ENCODE results near the gene KCNMA1. TPM values are rescaled to one million over a fixed set of nuclear protein-coding genes. Genes with fewer than 3 reads are reported as not detected.

Gene KCNMA1
- total RNA-seq, 1 experiment from 2014 or later, result 0.49 TPM

DNA sequence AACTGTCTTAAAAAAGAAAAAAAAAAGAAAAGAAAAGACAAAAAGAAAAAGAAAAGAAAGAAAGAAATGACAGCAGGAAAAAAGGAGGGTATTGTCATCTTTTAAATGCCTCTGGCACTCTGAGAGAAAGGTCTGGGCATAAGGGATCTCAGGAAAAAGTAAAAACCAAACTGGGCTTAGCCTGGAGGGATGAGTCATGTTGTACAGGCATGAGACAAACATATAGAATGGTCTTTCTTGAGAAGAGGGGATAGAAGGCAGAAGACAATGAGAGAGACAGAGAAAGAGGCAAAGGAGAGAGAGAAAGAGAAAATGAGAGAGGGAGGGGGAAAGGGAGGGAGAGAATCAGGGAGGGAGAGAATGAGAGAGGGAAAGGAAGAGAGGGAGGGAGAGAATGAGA, 32.3 kb upstream of the KCNMA1 start:
- no peaks in the 10 kb centered on the region for H3K79me2 ChIP-seq (ENCODE audit: insufficient read depth, low read length)
- H4K20me1 ChIP-seq (ENCODE audit: insufficient read depth), result no peaks in the 10 kb centered on the region
- no peaks in the 10 kb centered on the region for H3K9me2 ChIP-seq (ENCODE audit: insufficient read depth)
- no peaks in the 10 kb centered on the region for H3K9me3 ChIP-seq (ENCODE audit: control insufficient read depth in 1 of 2, insufficient read depth in 1 of 2, low read depth in 1 of 2, low read length in 2 of 2)
- ATAC-seq (no peak), DNase-seq (ENCODE audit: low read depth, low spot score) (no peak)
- no TSS peak for BruUV-seq (replicated peaks)
- ChIA-PET CTCF (no interaction called here), RAD21 (ENCODE audit: low non-redundant PET in 1 of 2, low total read pairs in 2 of 2, uncharacterized antibody in 2 of 2, unreplicated experiment in 2 of 2) (no interaction called here), POLR2A (no interaction called here)
- intact Hi-C loops (cut with micrococcal nuclease), result no loop called here
- H3K36me3 ChIP-seq (ENCODE audit: control insufficient read depth in 1 of 2, insufficient read depth in 2 of 2, low read length in 2 of 2), result no peaks in the 10 kb centered on the region
- no peaks in the 10 kb centered on the region; a peak in 1 of 4 replicates for H3K4me1 ChIP-seq (ENCODE audit: control insufficient read depth in 1 of 2, insufficient read depth in 2 of 2, low read length in 2 of 2)
- TF ChIP-seq, protein P1, sequence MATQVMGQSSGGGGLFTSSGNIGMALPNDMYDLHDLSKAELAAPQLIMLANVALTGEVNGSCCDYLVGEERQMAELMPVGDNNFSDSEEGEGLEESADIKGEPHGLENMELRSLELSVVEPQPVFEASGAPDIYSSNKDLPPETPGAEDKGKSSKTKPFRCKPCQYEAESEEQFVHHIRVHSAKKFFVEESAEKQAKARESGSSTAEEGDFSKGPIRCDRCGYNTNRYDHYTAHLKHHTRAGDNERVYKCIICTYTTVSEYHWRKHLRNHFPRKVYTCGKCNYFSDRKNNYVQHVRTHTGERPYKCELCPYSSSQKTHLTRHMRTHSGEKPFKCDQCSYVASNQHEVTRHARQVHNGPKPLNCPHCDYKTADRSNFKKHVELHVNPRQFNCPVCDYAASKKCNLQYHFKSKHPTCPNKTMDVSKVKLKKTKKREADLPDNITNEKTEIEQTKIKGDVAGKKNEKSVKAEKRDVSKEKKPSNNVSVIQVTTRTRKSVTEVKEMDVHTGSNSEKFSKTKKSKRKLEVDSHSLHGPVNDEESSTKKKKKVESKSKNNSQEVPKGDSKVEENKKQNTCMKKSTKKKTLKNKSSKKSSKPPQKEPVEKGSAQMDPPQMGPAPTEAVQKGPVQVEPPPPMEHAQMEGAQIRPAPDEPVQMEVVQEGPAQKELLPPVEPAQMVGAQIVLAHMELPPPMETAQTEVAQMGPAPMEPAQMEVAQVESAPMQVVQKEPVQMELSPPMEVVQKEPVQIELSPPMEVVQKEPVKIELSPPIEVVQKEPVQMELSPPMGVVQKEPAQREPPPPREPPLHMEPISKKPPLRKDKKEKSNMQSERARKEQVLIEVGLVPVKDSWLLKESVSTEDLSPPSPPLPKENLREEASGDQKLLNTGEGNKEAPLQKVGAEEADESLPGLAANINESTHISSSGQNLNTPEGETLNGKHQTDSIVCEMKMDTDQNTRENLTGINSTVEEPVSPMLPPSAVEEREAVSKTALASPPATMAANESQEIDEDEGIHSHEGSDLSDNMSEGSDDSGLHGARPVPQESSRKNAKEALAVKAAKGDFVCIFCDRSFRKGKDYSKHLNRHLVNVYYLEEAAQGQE (IDR thresholded peaks at IDR 0.05; ENCODE audit: low read depth), result no peak
- TF ChIP-seq RAD21 (IDR thresholded peaks at IDR 0.05; ENCODE audit: low read depth), result no peak
- H3K27me3 ChIP-seq (ENCODE audit: insufficient read depth, low read length), result peaks cover 16% of the 10 kb centered on the region; the same call in 1 of the 2 replicates
- no peak overlapping the region for H3K9ac ChIP-seq (ENCODE audit: low read length)
- H3K4me3 ChIP-seq (replicated peaks in 1 of 2; ENCODE audit: low read depth in 1 of 2, low read length in 2 of 2), result no peak overlapping the region
- no peak overlapping the region for H2AFZ ChIP-seq (ENCODE audit: low read depth, low read length, poor library complexity, severe bottlenecking)
- no peak overlapping the region for H3K27ac ChIP-seq (ENCODE audit: low read depth, low read length)
- no peak overlapping the region for H3K4me2 ChIP-seq (ENCODE audit: low read length)

DNA sequence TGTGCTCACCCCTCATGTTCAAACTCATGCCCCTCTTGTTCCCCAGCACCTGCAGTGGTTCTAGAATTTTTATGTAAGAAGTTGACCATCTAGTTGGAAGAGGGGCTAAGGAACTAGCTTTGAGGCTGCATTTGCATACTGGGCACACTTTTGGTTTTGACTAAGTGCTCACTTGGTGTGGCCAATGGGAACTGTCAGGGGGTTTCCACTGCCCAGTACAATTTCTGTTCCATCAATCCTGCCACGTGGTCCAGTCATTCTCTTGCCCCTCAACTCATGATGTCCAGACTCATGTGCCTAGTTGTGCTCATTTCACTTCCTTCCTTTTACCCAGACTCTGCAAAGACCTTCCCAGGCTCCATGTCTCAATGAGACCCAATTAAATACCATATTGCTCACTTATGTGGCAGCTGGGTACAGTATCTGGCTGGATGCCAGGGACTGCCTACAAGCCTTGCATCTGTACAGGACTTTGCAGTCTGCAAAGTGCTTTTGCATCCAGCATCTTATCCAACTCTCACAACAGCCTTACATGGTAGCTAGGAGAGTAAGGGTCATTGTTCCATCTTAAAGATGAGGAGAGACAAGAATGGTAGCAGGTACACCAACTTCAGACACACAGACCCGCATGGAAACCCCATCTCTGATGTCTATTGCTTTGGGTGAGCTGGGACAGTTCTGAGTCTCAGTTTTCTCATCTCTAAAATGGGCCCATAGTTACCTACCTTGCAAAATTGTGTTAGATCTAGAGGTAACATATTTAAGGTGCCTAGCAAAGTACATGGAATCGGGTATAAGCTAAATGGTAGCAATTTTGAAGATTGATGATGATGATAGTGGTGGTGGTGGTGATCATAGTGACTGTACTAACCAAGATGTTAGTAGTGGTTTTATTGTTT, 30.1 kb upstream of the KCNMA1 start:
- BruUV-seq (replicated peaks), result no TSS peak
- intact Hi-C loops (cut with micrococcal nuclease), result no loop called here
- H3K36me3 ChIP-seq (ENCODE audit: control insufficient read depth in 1 of 2, insufficient read depth in 2 of 2, low read length in 2 of 2), result no peaks in the 10 kb centered on the region
- H3K9me3 ChIP-seq (ENCODE audit: control insufficient read depth in 1 of 2, insufficient read depth in 1 of 2, low read depth in 1 of 2, low read length in 2 of 2), result no peaks in the 10 kb centered on the region
- no peak for ATAC-seq
- peaks cover 28% of the 10 kb centered on the region; the same call in 1 of the 2 replicates for H3K27me3 ChIP-seq (ENCODE audit: insufficient read depth, low read length)
- H3K4me2 ChIP-seq (ENCODE audit: low read length), result no peak overlapping the region
- H3K27ac ChIP-seq (ENCODE audit: low read depth, low read length), result no peak overlapping the region
- ChIA-PET POLR2A (no interaction called here), RAD21 (ENCODE audit: low non-redundant PET in 1 of 2, low total read pairs in 2 of 2, uncharacterized antibody in 2 of 2, unreplicated experiment in 2 of 2) (no interaction called here), CTCF (no interaction called here)
- no peaks in the 10 kb centered on the region for H3K4me1 ChIP-seq (ENCODE audit: control insufficient read depth in 1 of 2, insufficient read depth in 2 of 2, low read length in 2 of 2)
- H2AFZ ChIP-seq (ENCODE audit: low read depth, low read length, poor library complexity, severe bottlenecking), result no peak overlapping the region
- no peaks in the 10 kb centered on the region for H3K9me2 ChIP-seq (ENCODE audit: insufficient read depth)
- DNase-seq (ENCODE audit: low read depth, low spot score), result no peak
- H3K4me3 ChIP-seq (replicated peaks in 1 of 2; ENCODE audit: low read depth in 1 of 2, low read length in 2 of 2), result no peak overlapping the region
- H3K9ac ChIP-seq (ENCODE audit: low read length), result no peak overlapping the region
- no peaks in the 10 kb centered on the region for H3K79me2 ChIP-seq (ENCODE audit: insufficient read depth, low read length)
- no peaks in the 10 kb centered on the region for H4K20me1 ChIP-seq (ENCODE audit: insufficient read depth)
- TF ChIP-seq, protein P2, sequence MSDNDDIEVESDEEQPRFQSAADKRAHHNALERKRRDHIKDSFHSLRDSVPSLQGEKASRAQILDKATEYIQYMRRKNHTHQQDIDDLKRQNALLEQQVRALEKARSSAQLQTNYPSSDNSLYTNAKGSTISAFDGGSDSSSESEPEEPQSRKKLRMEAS (IDR thresholded peaks at IDR 0.05), result no peak
- TF ChIP-seq, protein P3, sequence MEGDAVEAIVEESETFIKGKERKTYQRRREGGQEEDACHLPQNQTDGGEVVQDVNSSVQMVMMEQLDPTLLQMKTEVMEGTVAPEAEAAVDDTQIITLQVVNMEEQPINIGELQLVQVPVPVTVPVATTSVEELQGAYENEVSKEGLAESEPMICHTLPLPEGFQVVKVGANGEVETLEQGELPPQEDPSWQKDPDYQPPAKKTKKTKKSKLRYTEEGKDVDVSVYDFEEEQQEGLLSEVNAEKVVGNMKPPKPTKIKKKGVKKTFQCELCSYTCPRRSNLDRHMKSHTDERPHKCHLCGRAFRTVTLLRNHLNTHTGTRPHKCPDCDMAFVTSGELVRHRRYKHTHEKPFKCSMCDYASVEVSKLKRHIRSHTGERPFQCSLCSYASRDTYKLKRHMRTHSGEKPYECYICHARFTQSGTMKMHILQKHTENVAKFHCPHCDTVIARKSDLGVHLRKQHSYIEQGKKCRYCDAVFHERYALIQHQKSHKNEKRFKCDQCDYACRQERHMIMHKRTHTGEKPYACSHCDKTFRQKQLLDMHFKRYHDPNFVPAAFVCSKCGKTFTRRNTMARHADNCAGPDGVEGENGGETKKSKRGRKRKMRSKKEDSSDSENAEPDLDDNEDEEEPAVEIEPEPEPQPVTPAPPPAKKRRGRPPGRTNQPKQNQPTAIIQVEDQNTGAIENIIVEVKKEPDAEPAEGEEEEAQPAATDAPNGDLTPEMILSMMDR (IDR thresholded peaks at IDR 0.05 in 2 of 3, conservative IDR thresholded peaks at IDR 0.05 in 1 of 3; ENCODE audit: borderline replicate concordance in 1 of 3, insufficient read depth in 1 of 3, low read depth in 2 of 3, low read length in 2 of 3), result no peak
- TF ChIP-seq JUND (IDR thresholded peaks at IDR 0.05) (no peak), CEBPB (IDR thresholded peaks at IDR 0.05; ENCODE audit: low read depth) (no peak), FOSL1 (IDR thresholded peaks at IDR 0.05; ENCODE audit: low read depth) (no peak), RAD21 (IDR thresholded peaks at IDR 0.05; ENCODE audit: low read depth) (no peak)
- TF ChIP-seq, protein P1 (IDR thresholded peaks at IDR 0.05; ENCODE audit: low read depth), result no peak
- TF ChIP-seq, protein P4, sequence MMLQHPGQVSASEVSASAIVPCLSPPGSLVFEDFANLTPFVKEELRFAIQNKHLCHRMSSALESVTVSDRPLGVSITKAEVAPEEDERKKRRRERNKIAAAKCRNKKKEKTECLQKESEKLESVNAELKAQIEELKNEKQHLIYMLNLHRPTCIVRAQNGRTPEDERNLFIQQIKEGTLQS (IDR thresholded peaks at IDR 0.05), result no peak

Data from HCT116 (cell line).